Activated CD8-positive, alpha-beta T cell treated with anti-CD3 and anti-CD28 coated beads, Interleukin-2, amount 10 ng/mL, durations not matched to agents 7 days and 5 days (primary cell): ENCODE results near the gene MAPKAPK2. TPM values are rescaled to one million over a fixed set of nuclear protein-coding genes. Genes with fewer than 3 reads are reported as not detected.
"Not testable (repeated sequence)": the region's sequence is repeated elsewhere in the genome, so short reads cannot be mapped to it uniquely, and the experiment has no call there.

Experiments used
- ATAC-seq: fragments of 150-1000 bp; cut with Tn5 transposase; one replicate; pipeline ENCODE4 v1.10.0; 2021; ENCODE audit warnings: moderate library complexity
- CTCF ChIA-PET: fragments of 350-600 bp; sonication (Branson Sonifier 250); formaldehyde crosslinking; loops from one replicate; lab custom pipeline; 2021; ENCODE audit warnings: antibody characterized with exemption; lab: Charles Lee
- POLR2A ChIA-PET: fragments of 350-600 bp; sonication (Branson Sonifier 250); formaldehyde crosslinking; loops from one replicate; lab custom pipeline; 2021; ENCODE audit warnings: antibody characterized with exemption; lab: Charles Lee
- DNase-seq: peaks from one replicate; pipeline ENCODE4 v3.0.0-alpha.2; 2020
- H3K27ac Mint-ChIP-seq: one replicate; pipeline ENCODE4 v1.8.0; 2021; ENCODE audit warnings: mild to moderate bottlenecking, mixed read lengths
- H3K27me3 Mint-ChIP-seq: one replicate; pipeline ENCODE4 v1.8.0; 2021; ENCODE audit warnings: low read depth, mixed read lengths
- H3K36me3 Mint-ChIP-seq: one replicate; pipeline ENCODE4 v1.8.0; 2021; ENCODE audit warnings: low read depth, mixed read lengths
- H3K4me1 Mint-ChIP-seq: one replicate; pipeline ENCODE4 v1.8.0; 2021; ENCODE audit warnings: low read depth, mixed read lengths
- H3K4me3 Mint-ChIP-seq: one replicate; pipeline ENCODE4 v1.8.0; 2021; ENCODE audit warnings: mild to moderate bottlenecking, mixed read lengths
- H3K9me3 Mint-ChIP-seq: one replicate; pipeline ENCODE4 v1.8.0; 2022; ENCODE audit warnings: mixed read lengths; ENCODE audit not compliant: insufficient read depth
- total RNA-seq, 2 experiments: library from RNA; stranded (reverse); gene quantifications; one replicate each; pipeline ENCODE4 v1.2.3, GENCODE V29; 2021

The MAPKAPK2 gene
- total RNA-seq, 2 experiments from 2014 or later = 59.0 to 61.3 TPM

- Mint-ChIP-seq H3K4me3 (no peak overlapping the region), H3K36me3 (no peaks in the 10 kb centered on the region), H3K4me1 (peaks cover 52% of the 10 kb centered on the region), H3K27me3 (peaks cover 16% of the 10 kb centered on the region), H3K27ac (no peak overlapping the region), H3K9me3 (no peaks in the 10 kb centered on the region)
- ATAC-seq = no peak
- DNase-seq = no peak
- ChIA-PET POLR2A (interaction anchor here (1.2 kb wide), 1 partner anchor 58 kb away, joined by 4 read pairs; no protein-coding TSS in a partner anchor), CTCF (interaction anchor here (0.8 to 2.1 kb wide), 14 partner anchors 11 to 167 kb away, joined by 3 to 6 read pairs (median 4); no protein-coding TSS in a partner anchor)
Measured at GRCh38 chr1:206745301-206745700, 60.6 kb downstream of the MAPKAPK2 start.

GRCh38 chr1:206748348-206749030, 63.8 kb downstream of the MAPKAPK2 start:
- Mint-ChIP-seq H3K4me3 (no peak overlapping the region), H3K27me3 (peaks cover 24% of the 10 kb centered on the region), H3K9me3 (no peaks in the 10 kb centered on the region), H3K4me1 (peaks cover 20% of the 10 kb centered on the region), H3K36me3 (no peaks in the 10 kb centered on the region), H3K27ac (no peak overlapping the region)
- ChIA-PET CTCF (interaction anchor here (0.6 to 2.4 kb wide), 10 partner anchors 8 to 305 kb away, joined by 3 to 13 read pairs (median 4); partner anchors contain the start of gene PFKFB2), POLR2A (interaction anchor here (0.6 to 1.1 kb wide), 2 partner anchors 8 to 17 kb away, joined by 3 read pairs; no protein-coding TSS in a partner anchor)
- DNase-seq = no peak
- no peak for ATAC-seq

GRCh38 chr1:206751891-206752290, 67.2 kb downstream of the MAPKAPK2 start:
- POLR2A ChIA-PET = no interaction called here
- Mint-ChIP-seq H3K9me3 (no peaks in the 10 kb centered on the region), H3K36me3 (peaks cover 16% of the 10 kb centered on the region), H3K27me3 (peaks cover 25% of the 10 kb centered on the region), H3K4me1 (peaks cover 19% of the 10 kb centered on the region), H3K4me3 (no peak overlapping the region), H3K27ac (no peak overlapping the region)
- DNase-seq (no peak), ATAC-seq (no peak)
- CTCF ChIA-PET = interaction anchor here (2.1 kb wide), 1 partner anchor 18 kb away, joined by 8 read pairs; no protein-coding TSS in a partner anchor

GRCh38 chr1:206752481-206752880, 67.8 kb downstream of the MAPKAPK2 start:
- CTCF ChIA-PET = interaction anchor here (1.4 to 2.1 kb wide), 2 partner anchors 14 to 18 kb away, joined by 8 read pairs; no protein-coding TSS in a partner anchor
- Mint-ChIP-seq H3K27me3 (peaks cover 22% of the 10 kb centered on the region), H3K4me3 (no peak overlapping the region), H3K27ac (no peak overlapping the region), H3K4me1 (peaks cover 19% of the 10 kb centered on the region), H3K9me3 (no peaks in the 10 kb centered on the region), H3K36me3 (peaks cover 16% of the 10 kb centered on the region)
- POLR2A ChIA-PET = interaction anchor here (0.6 kb wide), 1 partner anchor 16 kb away, joined by 3 read pairs; no protein-coding TSS in a partner anchor
- DNase-seq = no peak
- ATAC-seq = no peak

- peaks cover 19% of the 10 kb centered on the region for H3K4me1 Mint-ChIP-seq
- DNase-seq (no peak), ATAC-seq (no peak)
- no peak overlapping the region for H3K27ac Mint-ChIP-seq
- H3K36me3 Mint-ChIP-seq = peaks cover 16% of the 10 kb centered on the region
- CTCF ChIA-PET = interaction anchor here (1.4 to 2.1 kb wide), 2 partner anchors 13 to 19 kb away, joined by 8 read pairs; no protein-coding TSS in a partner anchor
- POLR2A ChIA-PET = no interaction called here
- peaks cover 22% of the 10 kb centered on the region for H3K27me3 Mint-ChIP-seq
- no peaks in the 10 kb centered on the region for H3K9me3 Mint-ChIP-seq
- H3K4me3 Mint-ChIP-seq = no peak overlapping the region
Measured at GRCh38 chr1:206753141-206753540, 68.4 kb downstream of the MAPKAPK2 start.

GRCh38 chr1:206754011-206754410, 69.3 kb downstream of the MAPKAPK2 start:
- ATAC-seq (no peak), DNase-seq (no peak)
- CTCF ChIA-PET = interaction anchor here (1.4 kb wide), 1 partner anchor 12 kb away, joined by 8 read pairs; no protein-coding TSS in a partner anchor
- Mint-ChIP-seq H3K27me3 (peaks cover 17% of the 10 kb centered on the region), H3K27ac (no peak overlapping the region), H3K4me3 (no peak overlapping the region), H3K9me3 (no peaks in the 10 kb centered on the region), H3K4me1 (peaks cover 16% of the 10 kb centered on the region), H3K36me3 (peaks cover 16% of the 10 kb centered on the region)
- POLR2A ChIA-PET = interaction anchor here (0.7 to 0.9 kb wide), 2 partner anchors 11 to 17 kb away, joined by 3 read pairs; no protein-coding TSS in a partner anchor

GRCh38 chr1:206757524-206758266, 73.0 kb downstream of the MAPKAPK2 start:
- H3K4me1 Mint-ChIP-seq = peaks cover 30% of the 10 kb centered on the region
- DNase-seq (peak; percentile 52), ATAC-seq (peak; percentile 90)
- H3K36me3 Mint-ChIP-seq = peaks cover 16% of the 10 kb centered on the region
- H3K27ac Mint-ChIP-seq = no peak overlapping the region
- peaks cover 6% of the 10 kb centered on the region for H3K27me3 Mint-ChIP-seq
- no peaks in the 10 kb centered on the region for H3K9me3 Mint-ChIP-seq
- POLR2A ChIA-PET = no interaction called here
- no peak overlapping the region for H3K4me3 Mint-ChIP-seq
- CTCF ChIA-PET = interaction anchor here (0.7 to 5.9 kb wide), 11 partner anchors 9 to 224 kb away, joined by 3 to 29 read pairs (median 5); no protein-coding TSS in a partner anchor

GRCh38 chr1:206760590-206760989, 75.9 kb downstream of the MAPKAPK2 start:
- CTCF ChIA-PET = interaction anchor here (1.5 to 5.9 kb wide), 9 partner anchors 10 to 152 kb away, joined by 3 to 29 read pairs (median 7); partner anchors contain the start of genes IL10 and IL19
- Mint-ChIP-seq H3K36me3 (peaks cover 18% of the 10 kb centered on the region), H3K27me3 (peaks cover 13% of the 10 kb centered on the region), H3K4me3 (no peak overlapping the region), H3K4me1 (peaks cover 34% of the 10 kb centered on the region), H3K9me3 (peaks cover 10% of the 10 kb centered on the region), H3K27ac (no peak overlapping the region)
- ATAC-seq = no peak
- POLR2A ChIA-PET = interaction anchor here (0.6 to 2.4 kb wide), 2 partner anchors 9 to 24 kb away, joined by 3 to 8 read pairs; partner anchors contain the start of gene IL19
- DNase-seq = no peak

GRCh38 chr1:206761159-206761768, 76.6 kb downstream of the MAPKAPK2 start:
- Mint-ChIP-seq H3K4me1 (peaks cover 38% of the 10 kb centered on the region), H3K27ac (no peak overlapping the region), H3K9me3 (peaks cover 10% of the 10 kb centered on the region), H3K36me3 (peaks cover 16% of the 10 kb centered on the region), H3K4me3 (no peak overlapping the region), H3K27me3 (peaks cover 13% of the 10 kb centered on the region)
- CTCF ChIA-PET = interaction anchor here (1.4 to 5.9 kb wide), 10 partner anchors 10 to 151 kb away, joined by 3 to 29 read pairs (median 7); partner anchors contain the start of genes IL10 and IL19
- POLR2A ChIA-PET = interaction anchor here (0.6 to 2.4 kb wide), 2 partner anchors 9 to 23 kb away, joined by 3 to 8 read pairs; partner anchors contain the start of gene IL19
- ATAC-seq (no peak), DNase-seq (no peak)

GRCh38 chr1:206762741-206763364, 78.1 kb downstream of the MAPKAPK2 start:
- POLR2A ChIA-PET = interaction anchor here (2.4 kb wide), 1 partner anchor 7 kb away, joined by 8 read pairs; the partner anchor contains the start of gene IL19
- ATAC-seq, DNase-seq, H3K4me3 Mint-ChIP-seq, H3K27ac Mint-ChIP-seq: not testable (repeated sequence)
- Mint-ChIP-seq H3K36me3 (peaks cover 12% of the 10 kb centered on the region), H3K9me3 (peaks cover 10% of the 10 kb centered on the region), H3K27me3 (peaks cover 13% of the 10 kb centered on the region), H3K4me1 (peaks cover 47% of the 10 kb centered on the region)
- CTCF ChIA-PET = interaction anchor here (0.9 to 5.9 kb wide), 7 partner anchors 15 to 149 kb away, joined by 3 to 29 read pairs (median 8); no protein-coding TSS in a partner anchor
